Brain microvascular endothelial cell (primary cell): ENCODE results near the gene SFRP5.

ENCODE experiments used
- DNase-seq: peaks from one replicate; pipeline ENCODE4 v3.0.0-alpha.2; 2020
- H3K27ac ChIP-seq: fragments of 250-450 bp; sonication (Bioruptor Pico); 2 replicates; pipeline ENCODE4 v1.5.1; 2020; ENCODE audit warnings: mild to moderate bottlenecking, moderate library complexity
- H3K27me3 ChIP-seq: fragments of 250-450 bp; sonication (Bioruptor Pico); replicated peaks from 2 replicates; pipeline ENCODE4 v1.5.1; 2020; ENCODE audit warnings: mild to moderate bottlenecking
- H3K36me3 ChIP-seq: fragments of 250-450 bp; sonication (Bioruptor Pico); replicated peaks from 2 replicates; pipeline ENCODE4 v1.5.1; 2020; ENCODE audit warnings: mild to moderate bottlenecking
- H3K4me3 ChIP-seq: 2 replicates; pipeline ENCODE4 v1.5.1; 2011; ENCODE audit warnings: low read depth, mild to moderate bottlenecking, control low read depth, low read length, moderate library complexity
- in situ Hi-C: cut with HindIII; loops from 2 replicates; pipeline ENCODE4 v1.10.0; 2017; ENCODE audit warnings: low sequenced_read_pairs, low pct_ligation_motif_present
- TF ChIP-seq, protein P1 (sequence below): IDR thresholded peaks from 2 replicates; pipeline ENCODE4 v1.5.1; 2011; ENCODE audit warnings: low read depth, mild to moderate bottlenecking, moderate library complexity, low read length, control low read depth, inconsistent platforms; ENCODE audit errors: missing control alignments

SFRP5 gene

DNA sequence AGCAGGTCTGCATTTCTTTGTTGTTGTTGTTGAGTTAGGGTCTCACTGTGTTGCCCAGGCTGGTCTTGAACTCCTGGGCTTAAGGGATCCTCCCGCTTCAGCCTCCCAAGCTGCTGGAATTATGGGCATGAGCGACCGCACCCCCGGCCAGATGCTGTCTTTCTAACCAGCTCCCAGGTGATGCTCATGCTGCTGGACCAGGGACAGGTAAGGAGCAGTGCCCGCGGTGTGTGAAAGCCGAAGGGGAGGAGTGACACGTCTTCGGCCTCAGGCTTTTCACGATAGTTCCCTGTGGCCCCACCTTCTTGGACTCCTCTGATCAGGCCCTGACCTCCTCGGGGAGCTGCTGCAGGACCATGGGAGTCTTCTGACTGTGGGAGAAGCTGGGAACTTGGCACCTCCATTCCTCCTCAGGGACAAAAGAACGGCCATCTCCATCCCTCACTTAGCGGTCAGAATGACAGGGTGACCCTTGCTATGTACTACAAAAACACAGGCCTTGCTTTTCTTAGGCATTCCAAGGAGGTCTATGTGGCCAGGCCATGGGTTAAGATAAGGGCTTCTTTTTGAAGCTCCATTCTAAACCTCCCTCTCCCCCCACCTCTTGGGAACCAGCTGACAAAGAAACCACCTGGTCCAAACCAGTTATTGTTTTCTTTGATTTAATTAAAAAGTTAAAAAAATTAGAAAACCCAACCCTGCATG, 5.5 kb downstream of the SFRP5 start:
- Histone ChIP-seq H3K27ac (no peak overlapping the region), H3K27me3 (peaks cover 12% of the 10 kb centered on the region), H3K36me3 (peaks cover 5% of the 10 kb centered on the region), H3K4me3 (no peak overlapping the region)
- in situ Hi-C loops, result loop anchor here (25.0 kb wide), 1 partner anchor 96 kb away; no protein-coding TSS in a partner anchor
- peak; percentile 3 for DNase-seq
- TF ChIP-seq, protein P1, sequence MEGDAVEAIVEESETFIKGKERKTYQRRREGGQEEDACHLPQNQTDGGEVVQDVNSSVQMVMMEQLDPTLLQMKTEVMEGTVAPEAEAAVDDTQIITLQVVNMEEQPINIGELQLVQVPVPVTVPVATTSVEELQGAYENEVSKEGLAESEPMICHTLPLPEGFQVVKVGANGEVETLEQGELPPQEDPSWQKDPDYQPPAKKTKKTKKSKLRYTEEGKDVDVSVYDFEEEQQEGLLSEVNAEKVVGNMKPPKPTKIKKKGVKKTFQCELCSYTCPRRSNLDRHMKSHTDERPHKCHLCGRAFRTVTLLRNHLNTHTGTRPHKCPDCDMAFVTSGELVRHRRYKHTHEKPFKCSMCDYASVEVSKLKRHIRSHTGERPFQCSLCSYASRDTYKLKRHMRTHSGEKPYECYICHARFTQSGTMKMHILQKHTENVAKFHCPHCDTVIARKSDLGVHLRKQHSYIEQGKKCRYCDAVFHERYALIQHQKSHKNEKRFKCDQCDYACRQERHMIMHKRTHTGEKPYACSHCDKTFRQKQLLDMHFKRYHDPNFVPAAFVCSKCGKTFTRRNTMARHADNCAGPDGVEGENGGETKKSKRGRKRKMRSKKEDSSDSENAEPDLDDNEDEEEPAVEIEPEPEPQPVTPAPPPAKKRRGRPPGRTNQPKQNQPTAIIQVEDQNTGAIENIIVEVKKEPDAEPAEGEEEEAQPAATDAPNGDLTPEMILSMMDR, result no peak

DNA sequence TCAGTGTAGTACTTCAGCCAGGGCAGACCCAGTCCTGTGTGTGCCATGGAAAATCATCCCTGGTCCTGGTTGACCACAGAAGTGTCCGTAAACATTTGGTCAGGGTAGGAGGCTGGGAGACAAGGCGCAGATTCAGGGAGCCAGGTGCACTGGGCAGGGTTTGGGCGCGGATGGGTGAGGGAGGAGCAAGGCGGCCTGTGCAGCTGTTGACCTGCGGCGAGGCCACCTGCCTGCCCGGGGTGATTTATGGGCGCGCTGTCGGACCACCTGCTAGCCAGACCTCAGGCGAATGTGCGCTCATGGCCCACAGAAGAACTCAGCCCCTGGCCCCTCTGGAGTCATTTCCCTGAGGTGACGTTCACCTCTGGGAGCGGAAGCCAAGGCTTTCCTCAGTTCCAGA, 6.6 kb downstream of the SFRP5 start:
- Histone ChIP-seq H3K36me3 (peaks cover 8% of the 10 kb centered on the region), H3K27me3 (peaks cover 2% of the 10 kb centered on the region), H3K27ac (no peak overlapping the region), H3K4me3 (no peak overlapping the region)
- TF ChIP-seq, protein P1, result no peak
- in situ Hi-C loops, result loop anchor here (25.0 kb wide), 1 partner anchor 97 kb away; no protein-coding TSS in a partner anchor
- no peak for DNase-seq

DNA sequence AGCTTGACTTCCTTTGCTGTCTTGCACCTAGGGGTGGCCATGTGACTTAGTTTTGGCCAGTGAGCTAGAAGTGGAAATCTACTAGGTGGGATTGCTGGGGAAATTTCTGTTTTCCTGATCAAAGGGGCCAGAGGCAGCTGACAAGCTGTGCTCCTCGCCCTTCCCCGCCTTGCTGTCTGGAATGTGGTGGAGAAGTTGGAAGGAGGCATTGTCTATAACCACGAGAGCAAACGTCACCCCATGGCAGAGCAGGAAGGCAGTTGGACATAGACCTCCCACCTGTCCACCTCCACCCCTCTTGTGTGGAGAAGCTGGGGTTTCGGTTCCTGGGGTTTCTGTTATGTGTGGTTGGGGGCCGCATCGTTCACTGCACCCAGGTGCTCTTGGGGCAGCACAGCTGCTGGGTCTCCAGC, 7.3 kb downstream of the SFRP5 start:
- no peak for DNase-seq
- in situ Hi-C loops, result loop anchor here (25.0 kb wide), 1 partner anchor 98 kb away; no protein-coding TSS in a partner anchor
- peaks cover 15% of the 10 kb centered on the region for H3K36me3 ChIP-seq
- TF ChIP-seq, protein P1, result no peak
- H3K27ac ChIP-seq, result no peak overlapping the region
- no peaks in the 10 kb centered on the region for H3K27me3 ChIP-seq
- no peak overlapping the region for H3K4me3 ChIP-seq

DNA sequence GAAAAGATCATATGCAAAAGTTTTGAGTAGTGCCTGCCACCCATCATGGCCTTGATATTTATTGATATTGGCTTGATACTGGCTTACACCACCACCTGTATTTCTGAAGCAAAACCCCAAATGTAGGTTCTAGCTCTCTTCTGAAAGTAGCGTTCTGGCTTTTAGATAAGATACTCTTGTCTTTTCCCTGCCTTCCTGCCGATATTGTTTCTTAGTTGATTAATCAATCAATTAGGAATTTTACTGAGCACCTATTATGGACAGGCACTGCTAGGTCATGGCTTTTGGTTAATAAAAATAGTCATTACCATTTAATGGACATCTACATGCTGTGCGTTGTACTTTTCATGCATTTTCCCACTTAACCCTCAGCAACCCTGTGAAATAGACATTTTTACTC, 7.9 kb downstream of the SFRP5 start:
- Histone ChIP-seq H3K27ac (no peak overlapping the region), H3K27me3 (no peaks in the 10 kb centered on the region), H3K4me3 (no peak overlapping the region), H3K36me3 (peaks cover 18% of the 10 kb centered on the region)
- in situ Hi-C loops, result loop anchor here (25.0 kb wide), 1 partner anchor 98 kb away; no protein-coding TSS in a partner anchor
- DNase-seq, result no peak
- TF ChIP-seq, protein P1, result no peak

DNA sequence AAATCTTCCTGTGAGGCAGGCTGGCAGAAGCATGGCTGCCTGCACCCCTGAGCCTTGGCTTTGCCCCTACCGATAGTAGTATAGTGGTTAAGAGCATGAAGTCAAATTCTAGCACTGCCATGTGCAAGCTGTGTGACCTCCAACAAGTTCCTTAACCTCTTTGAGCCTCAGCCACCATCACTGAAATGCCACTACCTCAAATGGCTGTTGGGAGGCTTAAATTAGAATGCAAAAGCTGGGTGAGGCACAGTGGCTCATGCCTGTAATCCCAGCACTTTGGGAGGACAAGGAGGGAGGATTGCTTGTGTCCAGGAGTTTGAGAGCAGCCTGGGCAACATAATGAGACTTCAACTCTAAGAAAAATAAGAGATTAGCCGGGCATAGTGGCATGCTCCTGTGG, 8.4 kb downstream of the SFRP5 start:
- in situ Hi-C loops, result loop anchor here (25.0 kb wide), 1 partner anchor 99 kb away; no protein-coding TSS in a partner anchor
- H3K36me3 ChIP-seq, result peaks cover 18% of the 10 kb centered on the region
- no peak for DNase-seq
- H3K4me3 ChIP-seq, result no peak overlapping the region
- no peaks in the 10 kb centered on the region for H3K27me3 ChIP-seq
- H3K27ac ChIP-seq, result no peak overlapping the region
- TF ChIP-seq, protein P1, result no peak

DNA sequence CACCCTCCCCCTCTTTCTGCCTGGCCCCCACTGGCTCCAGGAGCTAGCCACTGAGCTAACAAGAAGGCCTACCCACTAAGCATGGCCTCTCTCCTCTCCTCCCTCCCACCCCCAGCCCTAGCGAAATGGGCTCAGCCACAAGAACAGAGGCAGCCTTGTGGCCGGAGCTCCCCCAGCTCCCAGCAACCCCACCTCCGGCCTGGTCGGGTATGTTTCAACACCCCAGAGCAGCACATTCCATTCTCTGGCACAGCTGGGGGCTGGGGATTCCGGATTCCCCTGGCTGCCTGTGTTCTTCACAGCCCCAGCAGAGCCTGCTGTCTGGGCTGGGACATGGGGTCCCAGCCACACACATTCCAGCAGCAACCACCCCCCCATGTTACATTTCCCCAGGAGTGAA, 9.0 kb downstream of the SFRP5 start:
- no peak overlapping the region for H3K27ac ChIP-seq
- no peak overlapping the region for H3K4me3 ChIP-seq
- TF ChIP-seq, protein P1, result no peak
- no peaks in the 10 kb centered on the region for H3K27me3 ChIP-seq
- H3K36me3 ChIP-seq, result peaks cover 18% of the 10 kb centered on the region
- in situ Hi-C loops, result loop anchor here (25.0 kb wide), 1 partner anchor 99 kb away; no protein-coding TSS in a partner anchor
- DNase-seq, result peak; percentile 2
